ENCODE data around the gene PCDHA3.
A peak's percentile ranks its signal among the peaks of the same experiment; 100 is the strongest.
"Not testable (repeated sequence)": the region's sequence is repeated elsewhere in the genome, so short reads cannot be mapped to it uniquely, and the experiment has no call there.

Gene PCDHA3

GRCh38 chr5:140796718-140797095 lies 4.2 kb upstream of the PCDHA3 start:
- Histone ChIP-seq H3K4me3 (ENCODE audit: low read depth, low read length) (no peak overlapping the region), H3K4me1 (no peaks in the 10 kb centered on the region), H3K36me3 (peaks cover under 1% of the 10 kb centered on the region), H3K9me3 (peaks cover 6% of the 10 kb centered on the region), H3K27me3 (no peaks in the 10 kb centered on the region)
- TF ChIP-seq CTCF (IDR thresholded peaks at IDR 0.05; ENCODE audit: low read depth, low read length), result no peak
- DNase-seq, result no peak

- Histone ChIP-seq H3K27me3 (no peaks in the 10 kb centered on the region), H3K4me3 (ENCODE audit: low read depth, low read length) (no peak overlapping the region), H3K36me3 (peaks cover 8% of the 10 kb centered on the region), H3K4me1 (no peaks in the 10 kb centered on the region), H3K9me3 (peaks cover 8% of the 10 kb centered on the region; the same call in 1 of the 2 replicates)
- DNase-seq, result no peak
- TF ChIP-seq CTCF (IDR thresholded peaks at IDR 0.05; ENCODE audit: low read depth, low read length), result no peak
These were observed 611 bp downstream of the PCDHA3 start for GRCh38 chr5:140801494-140801841.

GRCh38 chr5:140802381-140802780 lies 1.5 kb downstream of the PCDHA3 start:
- H3K36me3 ChIP-seq; H3K4me3 ChIP-seq (ENCODE audit: low read depth, low read length); H3K4me1 ChIP-seq; H3K9me3 ChIP-seq; H3K27me3 ChIP-seq; DNase-seq: not testable (repeated sequence)

- H3K9me3 ChIP-seq, result peaks cover 8% of the 10 kb centered on the region; the same call in 1 of the 2 replicates
- no peak for DNase-seq
- no peak for TF ChIP-seq CTCF (IDR thresholded peaks at IDR 0.05; ENCODE audit: low read depth, low read length)
- no peaks in the 10 kb centered on the region for H3K27me3 ChIP-seq
- peaks cover 8% of the 10 kb centered on the region for H3K36me3 ChIP-seq
- H3K4me3 ChIP-seq (ENCODE audit: low read depth, low read length), result no peak overlapping the region
- H3K4me1 ChIP-seq, result no peaks in the 10 kb centered on the region
These were observed 2.0 kb downstream of the PCDHA3 start for GRCh38 chr5:140802781-140803271.

- Histone ChIP-seq H3K4me1 (no peaks in the 10 kb centered on the region), H3K4me3 (ENCODE audit: low read depth, low read length) (no peak within 1 kb of the TSS), H3K9me3 (no peaks in the 10 kb centered on the region), H3K27me3 (no peaks in the 10 kb centered on the region), H3K36me3 (peaks cover 5% of the 10 kb centered on the region)
- no peak for DNase-seq
- TF ChIP-seq CTCF (IDR thresholded peaks at IDR 0.05; ENCODE audit: low read depth, low read length), result peak; percentile 53
These were observed 6.2 kb downstream of the PCDHA3 start, which contains the start of gene PCDHA4 for GRCh38 chr5:140806834-140807775. TSS of gene PCDHA4 (plus strand) at chr5:140807068.

GRCh38 chr5:140808241-140808888 lies 7.5 kb downstream of the PCDHA3 start:
- not testable (repeated sequence) for H3K4me1 ChIP-seq; H3K36me3 ChIP-seq; H3K4me3 ChIP-seq (ENCODE audit: low read depth, low read length); H3K27me3 ChIP-seq; H3K9me3 ChIP-seq; DNase-seq

GRCh38 chr5:140808889-140809291 lies 8.0 kb downstream of the PCDHA3 start:
- Histone ChIP-seq H3K4me3 (ENCODE audit: low read depth, low read length) (no peak overlapping the region), H3K9me3 (no peaks in the 10 kb centered on the region), H3K4me1 (no peaks in the 10 kb centered on the region), H3K36me3 (no peaks in the 10 kb centered on the region; the same call in 1 of the 2 replicates), H3K27me3 (no peaks in the 10 kb centered on the region)
- DNase-seq, result no peak
- no peak for TF ChIP-seq CTCF (IDR thresholded peaks at IDR 0.05; ENCODE audit: low read depth, low read length)
